Tibial nerve (tissue), 4 donors: ENCODE measurements around the gene PTPRD. TPM values are rescaled to one million over a fixed set of nuclear protein-coding genes. Genes with fewer than 3 reads are reported as not detected.

Experiments
- DNase-seq, 2 donors: peaks; one replicate each; pipeline ENCODE4 v3.0.0-alpha.2; 2019; ENCODE audit warnings: low spot score in 2 of 2
- H3K27ac ChIP-seq, 4 donors: fragments of 200-600 bp; sonication (generic) in 3 of 4; one replicate each; pipeline ENCODE4 v1.5.1; 2017 to 2019; ENCODE audit warnings: mild to moderate bottlenecking in 1 of 4
- H3K27me3 ChIP-seq, 2 donors: fragments of 200-600 bp; sonication (generic) in 1 of 2; one replicate each; pipeline versions ENCODE4 v1.5.1 to v1.6.0; 2017 to 2019
- H3K36me3 ChIP-seq, 3 donors: fragments of 200-600 bp; sonication (generic); one replicate each; pipeline ENCODE4 v1.5.1; 2018 to 2019
- H3K4me1 ChIP-seq, 4 donors: fragments of 200-600 bp; sonication (generic) in 3 of 4; one replicate each; pipeline ENCODE4 v1.5.1; 2017 to 2019
- H3K4me3 ChIP-seq, 4 donors: fragments of 200-600 bp; sonication (generic) in 3 of 4; one replicate each; pipeline ENCODE4 v1.5.1; 2017 to 2019; ENCODE audit warnings: mild to moderate bottlenecking in 1 of 4, moderate library complexity in 1 of 4
- H3K9me3 ChIP-seq, 4 donors: fragments of 200-600 bp; sonication (generic) in 3 of 4; one replicate each; pipeline ENCODE4 v1.5.1; 2017 to 2019
- EP300 ChIP-seq, 2 donors: sonication (generic); formaldehyde crosslinking; IDR thresholded peaks; one replicate each; pipeline ENCODE4 v1.6.1; 2017; ENCODE audit warnings: antibody characterized with exemption in 2 of 2, mild to moderate bottlenecking in 1 of 2
- POLR2A ChIP-seq, 2 donors: fragments of 450-650 bp; IDR thresholded peaks; one replicate each; pipeline ENCODE4 v1.6.1; 2017; ENCODE audit warnings: antibody characterized with exemption in 2 of 2, mild to moderate bottlenecking in 2 of 2, moderate library complexity in 2 of 2
- WGBS, 2 donors: methylation state at CpG; one replicate each; pipeline ENCODE4 v1.1.5; 2018; 5-methylcytosine and 5-hydroxymethylcytosine counted together
- total RNA-seq, 4 donors: library from RNA; depleted of rRNA; stranded (reverse); fragments of >200 nt; gene quantifications; one replicate each; pipeline ENCODE4 v1.1.0, GENCODE V29; 2016
- TF ChIP-seq, protein P1 (sequence below), 5 experiments: fragments of 200-600 bp in 3 of 5; fragments of 450-650 bp in 2 of 5; sonication (generic) in 3 of 5; IDR thresholded peaks; one replicate each; pipeline ENCODE4 v1.5.1; 2016 to 2019; ENCODE audit warnings: antibody characterized with exemption in 5 of 5, mild to moderate bottlenecking in 3 of 5, moderate library complexity in 2 of 5

The PTPRD gene
- total RNA-seq, 4 donors from 2014 or later = 1.7 to 13.2 (median 5.1) TPM

DNA sequence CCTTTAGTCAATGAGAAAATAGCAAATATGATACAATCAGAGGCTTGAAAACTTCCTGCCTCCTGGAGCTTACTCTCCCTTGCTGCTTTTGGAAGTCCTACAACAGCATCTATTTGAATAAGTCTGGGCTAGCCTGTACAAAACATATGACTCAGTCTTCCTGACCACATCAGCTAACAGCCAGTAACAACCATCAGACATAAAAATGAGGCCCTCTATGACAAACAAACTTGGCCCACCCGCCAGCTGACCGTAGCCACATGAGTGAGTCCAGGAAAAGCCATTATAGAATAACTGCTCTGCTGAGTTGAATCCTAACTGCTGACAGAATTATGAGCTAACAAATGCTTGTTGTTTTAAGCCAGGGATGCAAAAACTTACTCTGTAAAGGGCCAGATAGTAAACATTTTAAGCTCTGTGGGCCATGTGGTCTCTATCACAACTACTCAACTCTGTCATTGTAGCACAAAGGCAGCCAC lies 347.6 kb downstream of the PTPRD start:
- WGBS, 2 donors = 29 to 47% methylated on average over 2 of the region's 2 CpGs
- Histone ChIP-seq H3K27me3 (no peaks in the 10 kb centered on the region), H3K36me3 (no peaks in the 10 kb centered on the region), H3K27ac (no peak overlapping the region), H3K4me3 (no peak overlapping the region), H3K9me3 (peaks cover 0 to 5% (median 0%) of the 10 kb centered on the region in 4 donors), H3K4me1 (peaks cover 0 to 4% (median 0%) of the 10 kb centered on the region in 4 donors)
- no peak for DNase-seq
- TF ChIP-seq EP300 (IDR thresholded peaks at IDR 0.05) (no peak), POLR2A (IDR thresholded peaks at IDR 0.05) (no peak)
- TF ChIP-seq, protein P1, sequence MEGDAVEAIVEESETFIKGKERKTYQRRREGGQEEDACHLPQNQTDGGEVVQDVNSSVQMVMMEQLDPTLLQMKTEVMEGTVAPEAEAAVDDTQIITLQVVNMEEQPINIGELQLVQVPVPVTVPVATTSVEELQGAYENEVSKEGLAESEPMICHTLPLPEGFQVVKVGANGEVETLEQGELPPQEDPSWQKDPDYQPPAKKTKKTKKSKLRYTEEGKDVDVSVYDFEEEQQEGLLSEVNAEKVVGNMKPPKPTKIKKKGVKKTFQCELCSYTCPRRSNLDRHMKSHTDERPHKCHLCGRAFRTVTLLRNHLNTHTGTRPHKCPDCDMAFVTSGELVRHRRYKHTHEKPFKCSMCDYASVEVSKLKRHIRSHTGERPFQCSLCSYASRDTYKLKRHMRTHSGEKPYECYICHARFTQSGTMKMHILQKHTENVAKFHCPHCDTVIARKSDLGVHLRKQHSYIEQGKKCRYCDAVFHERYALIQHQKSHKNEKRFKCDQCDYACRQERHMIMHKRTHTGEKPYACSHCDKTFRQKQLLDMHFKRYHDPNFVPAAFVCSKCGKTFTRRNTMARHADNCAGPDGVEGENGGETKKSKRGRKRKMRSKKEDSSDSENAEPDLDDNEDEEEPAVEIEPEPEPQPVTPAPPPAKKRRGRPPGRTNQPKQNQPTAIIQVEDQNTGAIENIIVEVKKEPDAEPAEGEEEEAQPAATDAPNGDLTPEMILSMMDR (IDR thresholded peaks at IDR 0.05) = no peak

DNA sequence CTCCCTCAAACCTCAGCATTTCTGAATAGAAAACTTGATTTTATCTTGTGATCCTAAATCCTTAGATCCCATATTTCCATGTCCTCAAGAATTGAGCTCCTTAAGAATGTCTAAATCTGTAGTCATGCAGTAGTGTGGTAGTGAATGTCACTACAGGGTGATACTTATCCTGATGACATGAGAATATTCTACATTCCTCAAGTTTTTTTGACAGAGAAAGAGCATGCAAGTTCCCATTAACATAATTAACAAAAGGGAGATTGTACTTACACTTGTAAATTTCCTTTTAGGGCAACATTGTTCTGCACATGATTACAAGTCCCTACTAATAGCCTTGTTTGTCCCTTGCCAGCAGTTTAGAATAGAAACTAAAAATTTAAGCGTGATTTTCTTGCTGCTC lies 352.3 kb downstream of the PTPRD start:
- WGBS, 2 donors = 29 to 41% methylated on average over 1 of the region's 1 CpG
- H3K27ac ChIP-seq = no peak overlapping the region
- peaks cover 0 to 4% (median 0%) of the 10 kb centered on the region in 4 donors for H3K4me1 ChIP-seq
- no peak for DNase-seq
- no peak overlapping the region for H3K4me3 ChIP-seq
- H3K36me3 ChIP-seq = no peaks in the 10 kb centered on the region
- TF ChIP-seq EP300 (IDR thresholded peaks at IDR 0.05) (no peak), POLR2A (IDR thresholded peaks at IDR 0.05) (no peak)
- TF ChIP-seq, protein P1 (IDR thresholded peaks at IDR 0.05) = no peak
- no peaks in the 10 kb centered on the region for H3K27me3 ChIP-seq
- H3K9me3 ChIP-seq = peaks cover 0 to 5% (median 0%) of the 10 kb centered on the region in 4 donors

- H3K27ac ChIP-seq = no peak overlapping the region
- 72 to 79% methylated on average over 4 of the region's 4 CpGs for WGBS, 2 donors
- H3K36me3 ChIP-seq = no peaks in the 10 kb centered on the region
- no peaks in the 10 kb centered on the region for H3K27me3 ChIP-seq
- DNase-seq = no peak
- no peak overlapping the region for H3K4me3 ChIP-seq
- TF ChIP-seq, protein P1 (IDR thresholded peaks at IDR 0.05) = no peak
- no peak for TF ChIP-seq EP300 (IDR thresholded peaks at IDR 0.05)
- no peak for TF ChIP-seq POLR2A (IDR thresholded peaks at IDR 0.05)
- H3K9me3 ChIP-seq = peaks cover 0 to 5% (median 0%) of the 10 kb centered on the region in 4 donors
- peaks cover 0 to 4% (median 0%) of the 10 kb centered on the region in 4 donors for H3K4me1 ChIP-seq
These were observed 353.1 kb downstream of the PTPRD start for GRCh38 chr9:10259668-10260067.

DNA sequence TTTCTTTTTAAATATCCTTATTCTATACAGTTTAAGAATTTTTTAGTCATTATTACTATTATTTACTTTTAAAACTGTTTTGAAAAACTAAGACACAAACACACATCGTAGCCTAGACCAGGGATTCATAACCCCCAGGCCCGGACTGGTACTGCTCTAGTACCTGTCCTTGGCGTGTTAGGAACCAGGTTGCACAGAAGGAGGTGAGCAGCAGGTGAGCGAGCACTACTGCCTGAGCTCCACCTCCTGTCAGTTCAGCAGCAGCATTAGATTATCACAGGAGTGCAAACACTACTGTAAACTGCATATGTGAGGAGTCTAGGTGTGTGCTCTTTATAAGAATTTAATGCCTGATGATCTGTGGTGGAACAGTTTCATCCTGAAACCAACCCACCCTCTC lies 357.0 kb downstream of the PTPRD start:
- Histone ChIP-seq H3K4me3 (no peak overlapping the region), H3K36me3 (no peaks in the 10 kb centered on the region), H3K4me1 (no peaks in the 10 kb centered on the region), H3K9me3 (no peaks in the 10 kb centered on the region), H3K27ac (no peak overlapping the region), H3K27me3 (no peaks in the 10 kb centered on the region)
- TF ChIP-seq EP300 (IDR thresholded peaks at IDR 0.05) = no peak
- no peak for TF ChIP-seq POLR2A (IDR thresholded peaks at IDR 0.05)
- TF ChIP-seq, protein P1 (IDR thresholded peaks at IDR 0.05) = no peak
- 88 to 97% methylated on average over 4 of the region's 4 CpGs for WGBS, 2 donors
- DNase-seq = no peak

GRCh38 chr9:10254338-10254737 lies 358.5 kb downstream of the PTPRD start:
- H3K4me1 ChIP-seq = no peaks in the 10 kb centered on the region
- no peak overlapping the region for H3K27ac ChIP-seq
- DNase-seq = no peak
- H3K4me3 ChIP-seq = no peak overlapping the region
- WGBS, 2 donors = 52 to 55% methylated on average over 3 of the region's 3 CpGs
- no peaks in the 10 kb centered on the region for H3K36me3 ChIP-seq
- no peaks in the 10 kb centered on the region for H3K9me3 ChIP-seq
- no peaks in the 10 kb centered on the region for H3K27me3 ChIP-seq
- TF ChIP-seq, protein P1 (IDR thresholded peaks at IDR 0.05) = no peak
- TF ChIP-seq POLR2A (IDR thresholded peaks at IDR 0.05) (no peak), EP300 (IDR thresholded peaks at IDR 0.05) (no peak)
